GM23248 (cell line): ENCODE data around the gene TNFRSF21. TPM values are rescaled to one million over a fixed set of nuclear protein-coding genes. Genes with fewer than 3 reads are reported as not detected.

Source experiments
- DNase-seq: peaks from one replicate; pipeline ENCODE4 v3.0.0-alpha.2; 2015
- H2AFZ ChIP-seq: fragments of 200-600 bp; sonication (generic); 2 replicates; pipeline ENCODE4 v1.6.1; 2016; ENCODE audit warnings: antibody characterized with exemption
- H3F3A ChIP-seq: fragments of 200-600 bp; sonication (generic); 2 replicates; pipeline ENCODE4 v1.6.1; 2016; ENCODE audit warnings: mild to moderate bottlenecking, antibody characterized with exemption, mixed run types; ENCODE audit not compliant: insufficient read depth
- H3K27ac ChIP-seq: fragments of 200-600 bp; sonication (generic); 2 replicates; pipeline ENCODE4 v1.5.1; 2016; ENCODE audit warnings: mild to moderate bottlenecking
- H3K27me3 ChIP-seq: fragments of 200-600 bp; sonication (generic); replicated peaks from 2 replicates; pipeline ENCODE4 v1.6.1; 2016; ENCODE audit warnings: mild to moderate bottlenecking; ENCODE audit not compliant: insufficient read depth
- H3K36me3 ChIP-seq: fragments of 200-600 bp; sonication (generic); 2 replicates; pipeline ENCODE4 v1.6.1; 2016; ENCODE audit warnings: low read depth, mild to moderate bottlenecking
- H3K4me1 ChIP-seq: fragments of 200-600 bp; sonication (generic); 2 replicates; pipeline ENCODE4 v1.6.1; 2016; ENCODE audit warnings: mild to moderate bottlenecking; ENCODE audit not compliant: insufficient read depth
- H3K4me2 ChIP-seq: fragments of 200-600 bp; sonication (generic); one replicate; pipeline ENCODE4 v1.6.1; 2016; ENCODE audit warnings: mild to moderate bottlenecking; ENCODE audit not compliant: unreplicated experiment
- H3K4me3 ChIP-seq: fragments of 200-600 bp; sonication (generic); 2 replicates; pipeline ENCODE4 v1.5.1; 2016; ENCODE audit warnings: mild to moderate bottlenecking
- H3K79me2 ChIP-seq: fragments of 200-600 bp; sonication (generic); 2 replicates; pipeline ENCODE4 v1.6.1; 2016; ENCODE audit warnings: mild to moderate bottlenecking; ENCODE audit not compliant: insufficient read depth
- H3K9ac ChIP-seq: fragments of 200-600 bp; sonication (generic); 2 replicates; pipeline ENCODE4 v1.6.1; 2016; ENCODE audit warnings: mild to moderate bottlenecking
- H3K9me2 ChIP-seq: fragments of 200-600 bp; sonication (generic); 2 replicates; pipeline ENCODE4 v1.6.1; 2016; ENCODE audit warnings: mixed run types, mild to moderate bottlenecking, moderate library complexity; ENCODE audit not compliant: insufficient read depth
- H3K9me3 ChIP-seq: fragments of 200-600 bp; sonication (generic); one replicate; pipeline ENCODE4 v1.6.1; 2017; ENCODE audit warnings: low read depth
- H4K20me1 ChIP-seq: fragments of 200-600 bp; sonication (generic); 2 replicates; pipeline ENCODE4 v1.6.0; 2016; ENCODE audit not compliant: insufficient read depth
- EZH2 ChIP-seq: fragments of 200-600 bp; sonication (generic); IDR thresholded peaks from 2 replicates; pipeline ENCODE4 v1.6.1; 2018; ENCODE audit warnings: antibody characterized with exemption, mild to moderate bottlenecking; ENCODE audit not compliant: insufficient read depth, poor library complexity, severe bottlenecking
- EZH2phosphoT487 ChIP-seq: fragments of 200-600 bp; sonication (generic); IDR thresholded peaks from 2 replicates; pipeline ENCODE4 v1.6.1; 2018; ENCODE audit warnings: antibody characterized with exemption, moderate library complexity, mild to moderate bottlenecking, low read depth; ENCODE audit not compliant: insufficient read depth
- WGBS, 2 experiments: methylation state at CpG; one replicate each; pipeline ENCODE4 v1.1.6; 2015 to 2017; ENCODE audit warnings: low lambda C conversion rate in 2 of 2, low coverage in 1 of 2; ENCODE audit errors: missing lambda C conversion rate in 2 of 2; 5-methylcytosine and 5-hydroxymethylcytosine counted together
- in situ Hi-C: fragments of 300-500 bp; cut with MboI; formaldehyde crosslinking; loops from 2 replicates; pipeline ENCODE4 v1.15.0; 2020
- polyA plus RNA-seq: library from polyadenylated mRNA; unstranded; fragments of >200 nt; fragmentation: Nextera tagmentation; extraction: Ambion mirVana; gene quantifications from 2 replicates; pipeline ENCODE4 v1.2.1, GENCODE V29; 2016
- total RNA-seq: library from RNA; depleted of rRNA; stranded (reverse); fragments of >200 nt; shearing (Covaris generic); gene quantifications from 2 replicates; pipeline ENCODE4 v1.2.3, GENCODE V29; 2014; rRNA removed

Gene TNFRSF21, protein sequence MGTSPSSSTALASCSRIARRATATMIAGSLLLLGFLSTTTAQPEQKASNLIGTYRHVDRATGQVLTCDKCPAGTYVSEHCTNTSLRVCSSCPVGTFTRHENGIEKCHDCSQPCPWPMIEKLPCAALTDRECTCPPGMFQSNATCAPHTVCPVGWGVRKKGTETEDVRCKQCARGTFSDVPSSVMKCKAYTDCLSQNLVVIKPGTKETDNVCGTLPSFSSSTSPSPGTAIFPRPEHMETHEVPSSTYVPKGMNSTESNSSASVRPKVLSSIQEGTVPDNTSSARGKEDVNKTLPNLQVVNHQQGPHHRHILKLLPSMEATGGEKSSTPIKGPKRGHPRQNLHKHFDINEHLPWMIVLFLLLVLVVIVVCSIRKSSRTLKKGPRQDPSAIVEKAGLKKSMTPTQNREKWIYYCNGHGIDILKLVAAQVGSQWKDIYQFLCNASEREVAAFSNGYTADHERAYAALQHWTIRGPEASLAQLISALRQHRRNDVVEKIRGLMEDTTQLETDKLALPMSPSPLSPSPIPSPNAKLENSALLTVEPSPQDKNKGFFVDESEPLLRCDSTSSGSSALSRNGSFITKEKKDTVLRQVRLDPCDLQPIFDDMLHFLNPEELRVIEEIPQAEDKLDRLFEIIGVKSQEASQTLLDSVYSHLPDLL
- total RNA-seq = 2.9 and 3.9 TPM in 2 replicates
- 8.4 and 8.9 TPM in 2 replicates for polyA plus RNA-seq

DNA sequence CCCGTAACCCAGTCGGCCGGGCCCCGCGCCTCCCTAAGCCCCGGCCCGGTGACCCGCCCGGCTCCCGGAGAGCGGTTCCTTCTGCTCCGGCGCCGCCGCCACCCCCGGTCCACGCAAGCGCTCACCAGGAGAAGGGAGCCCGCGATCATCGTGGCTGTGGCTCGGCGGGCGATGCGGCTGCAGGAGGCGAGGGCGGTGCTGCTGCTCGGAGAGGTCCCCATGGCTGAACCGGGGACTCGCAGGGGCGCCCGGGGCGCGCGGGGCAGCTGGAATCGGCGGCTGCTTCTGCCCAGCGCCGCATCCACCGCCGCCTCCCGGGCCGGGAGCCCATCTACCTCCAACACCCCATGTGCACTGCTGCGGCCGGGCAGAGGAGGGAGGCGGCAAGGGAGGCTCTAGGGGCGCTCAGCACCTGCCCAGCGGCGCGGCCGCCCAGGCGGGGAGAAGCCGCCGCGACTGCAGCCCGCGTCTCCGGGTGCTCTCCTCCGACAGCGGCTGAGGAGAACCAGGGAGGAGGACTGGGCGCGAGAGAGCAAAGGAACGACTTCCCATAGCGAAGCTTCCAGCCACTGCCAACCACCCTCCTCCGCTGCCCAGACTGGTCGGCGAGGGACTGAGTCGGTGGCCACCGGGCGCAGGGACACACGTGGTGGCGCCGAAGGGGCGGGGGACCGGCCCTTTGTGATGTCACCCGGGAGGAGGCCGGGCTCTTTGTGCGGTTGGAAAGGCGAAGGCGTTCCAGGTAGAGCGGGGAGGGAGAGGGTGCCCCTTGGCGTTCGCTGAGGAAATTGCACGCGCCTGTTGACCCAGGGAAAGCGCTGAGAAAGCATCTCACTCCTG, at the start of gene TNFRSF21:
TSS of gene TNFRSF21 (minus strand) at position 615 of the 840 bp plus-strand sequence. CDS start at position 221, 394 bp downstream.
- H3K27me3 ChIP-seq = peaks cover 22% of the 10 kb centered on the region
- no peaks in the 10 kb centered on the region for H3K9me3 ChIP-seq
- peak within 1 kb of the TSS; percentile 62 for H3K4me2 ChIP-seq
- peak within 1 kb of the TSS; percentile 87 for H2AFZ ChIP-seq
- H4K20me1 ChIP-seq = no peaks in the 10 kb centered on the region
- H3K27ac ChIP-seq = no peak within 1 kb of the TSS
- H3K79me2 ChIP-seq = no peaks in the 10 kb centered on the region
- DNase-seq = peak; percentile 92
- H3K4me1 ChIP-seq = no peaks in the 10 kb centered on the region
- H3F3A ChIP-seq = no peaks in the 10 kb centered on the region
- 1% methylated on average over 65 to 68 of the region's 86 CpGs for WGBS, 2 experiments
- in situ Hi-C loops = loop anchor here (10.0 kb wide), 1 partner anchor 215 kb away; no protein-coding TSS in a partner anchor
- H3K9ac ChIP-seq = peak within 1 kb of the TSS; percentile 7
- peak within 1 kb of the TSS; percentile 77 for H3K4me3 ChIP-seq
- no peaks in the 10 kb centered on the region for H3K36me3 ChIP-seq
- no peaks in the 10 kb centered on the region for H3K9me2 ChIP-seq
- TF ChIP-seq EZH2 (no peak), EZH2phosphoT487 (no peak)

DNA sequence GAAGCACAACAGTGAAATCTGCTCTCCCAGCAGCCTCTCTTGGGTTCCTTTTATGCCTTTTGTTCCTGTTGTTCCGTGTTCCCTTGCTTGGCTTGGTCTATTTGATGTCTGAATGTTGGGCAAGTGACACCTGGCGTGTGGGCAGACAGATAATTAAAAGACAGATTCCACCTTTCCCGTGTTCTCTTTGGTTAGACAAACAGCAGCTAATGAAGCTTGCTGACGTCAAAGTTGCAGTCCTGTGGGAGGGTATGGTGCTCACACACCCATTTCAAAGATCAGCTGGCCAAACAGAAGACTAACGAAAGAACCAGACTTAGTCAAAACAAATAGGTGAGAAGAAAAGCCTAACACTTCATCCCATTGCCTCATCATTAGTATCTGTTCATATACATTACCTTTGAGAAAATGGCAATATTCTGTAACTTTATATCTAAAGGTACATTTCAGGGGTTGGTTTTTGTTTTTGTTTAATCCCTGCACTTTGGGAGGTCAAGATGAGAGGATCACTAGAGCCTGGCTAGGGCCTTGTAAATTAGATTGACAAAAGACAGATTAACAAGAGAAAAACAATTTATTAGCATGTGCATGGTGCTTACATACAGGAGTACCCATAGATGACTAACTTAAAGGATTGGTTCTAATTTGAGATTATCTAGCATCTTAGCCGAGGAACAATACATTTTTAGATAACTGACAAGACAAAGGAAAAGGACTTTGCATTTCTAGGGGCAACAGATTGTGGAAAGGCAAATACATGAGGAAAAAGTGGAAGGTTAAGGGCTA, 48.9 kb upstream of the TNFRSF21 start:
- Histone ChIP-seq H3K4me1 (no peaks in the 10 kb centered on the region), H3K9me3 (no peaks in the 10 kb centered on the region), H3K4me2 (no peak overlapping the region), H4K20me1 (no peaks in the 10 kb centered on the region), H3K4me3 (no peak overlapping the region), H3K27ac (no peak overlapping the region), H3K9me2 (no peaks in the 10 kb centered on the region), H3F3A (no peaks in the 10 kb centered on the region), H2AFZ (no peak overlapping the region), H3K36me3 (no peaks in the 10 kb centered on the region), H3K79me2 (no peaks in the 10 kb centered on the region), H3K9ac (no peak overlapping the region), H3K27me3 (no peaks in the 10 kb centered on the region)
- WGBS, 2 experiments = 16 to 18% methylated on average over 6 of the region's 6 CpGs
- in situ Hi-C loops = no loop called here
- TF ChIP-seq EZH2phosphoT487 (no peak), EZH2 (no peak)
- DNase-seq = no peak

DNA sequence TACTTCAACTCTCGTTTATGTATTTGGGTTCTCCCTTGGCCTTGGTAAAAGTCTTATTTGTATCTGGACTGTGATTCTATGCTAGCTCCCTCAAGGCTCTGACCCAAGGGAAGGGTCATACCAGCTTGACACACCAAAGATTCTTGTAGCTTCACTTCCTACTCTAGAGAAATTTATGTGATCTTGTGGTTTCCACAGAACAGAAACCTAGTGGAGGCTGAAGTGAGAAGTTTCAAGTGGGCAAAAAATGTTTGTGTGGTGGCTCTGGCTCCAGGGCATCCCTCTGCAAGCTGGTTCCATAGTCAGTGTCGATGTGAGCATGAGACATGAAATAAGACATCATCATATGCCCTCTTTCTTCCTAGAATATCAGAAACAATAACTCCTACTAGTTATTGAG, 48.1 kb upstream of the TNFRSF21 start:
- H4K20me1 ChIP-seq = no peaks in the 10 kb centered on the region
- WGBS, 2 experiments = 5% methylated on average over 2 of the region's 2 CpGs
- no peak overlapping the region for H3K4me2 ChIP-seq
- no peaks in the 10 kb centered on the region for H3K79me2 ChIP-seq
- H3K36me3 ChIP-seq = no peaks in the 10 kb centered on the region
- no peak overlapping the region for H3K9ac ChIP-seq
- H3K9me3 ChIP-seq = no peaks in the 10 kb centered on the region
- no peak overlapping the region for H2AFZ ChIP-seq
- in situ Hi-C loops = no loop called here
- H3K4me1 ChIP-seq = no peaks in the 10 kb centered on the region
- no peak for DNase-seq
- no peaks in the 10 kb centered on the region for H3F3A ChIP-seq
- no peak overlapping the region for H3K27ac ChIP-seq
- no peaks in the 10 kb centered on the region for H3K9me2 ChIP-seq
- no peak overlapping the region for H3K4me3 ChIP-seq
- TF ChIP-seq EZH2 = no peak
- no peak for TF ChIP-seq EZH2phosphoT487
- no peaks in the 10 kb centered on the region for H3K27me3 ChIP-seq
